H1 (cell line): ENCODE measurements around the gene MCM7.

Experiments
- CBX5 ChIP-seq: fragments of 300-800, 300-1000 bp; sonication (generic); IDR thresholded peaks from 2 replicates; pipeline ENCODE4 v1.7.1; 2016; ENCODE audit warnings: antibody characterized with exemption, low read length, low read depth
- CREB1 ChIP-seq: IDR thresholded peaks from 2 replicates; pipeline ENCODE4 v1.6.1; 2012; ENCODE audit warnings: inconsistent platforms
- FOSL1 ChIP-seq: IDR thresholded peaks from 2 replicates; pipeline ENCODE4 v1.6.1; 2011; ENCODE audit warnings: mild to moderate bottlenecking, low read depth, low read length, moderate library complexity; ENCODE audit not compliant: insufficient read depth
- GTF2F1 ChIP-seq: IDR thresholded peaks from 2 replicates; pipeline ENCODE4 v1.6.1; 2012; ENCODE audit warnings: low read depth, low read length, improper control_type of control experiment, borderline replicate concordance
- KDM1A ChIP-seq: fragments of 200-600, 300-600 bp; sonication (generic); IDR thresholded peaks from 2 replicates; pipeline ENCODE4 v1.7.1; 2016; ENCODE audit warnings: mild to moderate bottlenecking, low read length, borderline replicate concordance
- POLR2A ChIP-seq, 2 experiments: IDR thresholded peaks; 1 replicate in 1 of 2; 2 replicates in 1 of 2; pipeline ENCODE4 v1.6.1; 2011; ENCODE audit warnings: low read depth in 2 of 2, low read length in 2 of 2, mild to moderate bottlenecking in 2 of 2; ENCODE audit errors: control extremely low read depth in 1 of 2
- POLR2AphosphoS5 ChIP-seq: IDR thresholded peaks from 2 replicates; pipeline ENCODE4 v1.6.1; 2011; ENCODE audit warnings: low read depth, low read length
- RAD21 ChIP-seq, 2 experiments: IDR thresholded peaks in 1 of 2; conservative IDR thresholded peaks in 1 of 2; 2 replicates each; pipeline ENCODE4 v1.6.1; 2011; ENCODE audit warnings: low read depth in 2 of 2, low read length in 2 of 2, improper control_type of control experiment in 1 of 2, inconsistent platforms in 1 of 2, mild to moderate bottlenecking in 1 of 2, moderate library complexity in 1 of 2
- SRF ChIP-seq: IDR thresholded peaks from 2 replicates; pipeline ENCODE4 v1.6.1; 2011; ENCODE audit warnings: mild to moderate bottlenecking, low read depth, low read length, moderate library complexity
- TCF12 ChIP-seq: IDR thresholded peaks from 2 replicates; pipeline ENCODE4 v1.6.1; 2011; ENCODE audit warnings: low read depth, mild to moderate bottlenecking, low read length
- YY1 ChIP-seq: IDR thresholded peaks from 2 replicates; pipeline ENCODE4 v1.6.1; 2011; ENCODE audit warnings: low read depth, mild to moderate bottlenecking, low read length
- TF ChIP-seq, protein P1 (sequence below), 3 experiments: IDR thresholded peaks; 1 replicate in 2 of 3; 2 replicates in 1 of 3; pipeline versions ENCODE4 v1.5.1 to v1.6.1; 2011; ENCODE audit warnings: low read length in 3 of 3, mild to moderate bottlenecking in 3 of 3, inconsistent platforms in 2 of 3, low read depth in 1 of 3, moderate library complexity in 1 of 3; ENCODE audit not compliant: insufficient read depth in 1 of 3; ENCODE audit errors: control extremely low read depth in 1 of 3
- TF ChIP-seq, protein P2 (sequence below): IDR thresholded peaks from 2 replicates; pipeline ENCODE4 v1.6.1; 2011; ENCODE audit warnings: low read length, improper control_type of control experiment
- TF ChIP-seq, protein P3 (sequence below): fragments of 300-600 bp; sonication (generic); IDR thresholded peaks from 2 replicates; pipeline ENCODE4 v1.7.1; 2012; ENCODE audit warnings: low read length, moderate library complexity, mild to moderate bottlenecking, inconsistent platforms; ENCODE audit not compliant: insufficient replicate concordance

DNA sequence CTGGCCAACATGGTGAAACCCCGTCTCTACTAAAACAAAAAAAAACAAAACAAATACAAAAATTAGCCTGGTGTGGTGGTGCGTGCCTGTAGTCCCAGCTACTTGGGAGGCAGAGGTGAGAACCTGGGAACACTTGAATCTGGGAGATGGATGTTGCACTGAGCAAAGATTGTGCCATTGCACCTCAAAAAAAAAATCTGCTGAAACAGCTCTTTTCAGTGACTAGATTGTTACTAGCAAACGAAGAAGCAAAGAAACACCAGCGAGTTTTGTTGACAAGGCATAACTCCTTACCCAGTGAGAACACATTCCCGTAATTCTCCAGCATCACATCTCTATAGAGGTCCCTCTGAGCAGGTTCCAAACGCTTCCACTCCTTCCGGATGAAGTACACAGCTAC lies 26.4 kb downstream of the MCM7 start:
- TF ChIP-seq, protein P1, sequence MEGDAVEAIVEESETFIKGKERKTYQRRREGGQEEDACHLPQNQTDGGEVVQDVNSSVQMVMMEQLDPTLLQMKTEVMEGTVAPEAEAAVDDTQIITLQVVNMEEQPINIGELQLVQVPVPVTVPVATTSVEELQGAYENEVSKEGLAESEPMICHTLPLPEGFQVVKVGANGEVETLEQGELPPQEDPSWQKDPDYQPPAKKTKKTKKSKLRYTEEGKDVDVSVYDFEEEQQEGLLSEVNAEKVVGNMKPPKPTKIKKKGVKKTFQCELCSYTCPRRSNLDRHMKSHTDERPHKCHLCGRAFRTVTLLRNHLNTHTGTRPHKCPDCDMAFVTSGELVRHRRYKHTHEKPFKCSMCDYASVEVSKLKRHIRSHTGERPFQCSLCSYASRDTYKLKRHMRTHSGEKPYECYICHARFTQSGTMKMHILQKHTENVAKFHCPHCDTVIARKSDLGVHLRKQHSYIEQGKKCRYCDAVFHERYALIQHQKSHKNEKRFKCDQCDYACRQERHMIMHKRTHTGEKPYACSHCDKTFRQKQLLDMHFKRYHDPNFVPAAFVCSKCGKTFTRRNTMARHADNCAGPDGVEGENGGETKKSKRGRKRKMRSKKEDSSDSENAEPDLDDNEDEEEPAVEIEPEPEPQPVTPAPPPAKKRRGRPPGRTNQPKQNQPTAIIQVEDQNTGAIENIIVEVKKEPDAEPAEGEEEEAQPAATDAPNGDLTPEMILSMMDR (IDR thresholded peaks at IDR 0.05; ENCODE audit: control extremely low read depth in 1 of 3, insufficient read depth in 1 of 3, low read depth in 1 of 3, low read length in 3 of 3), result no peak
- TF ChIP-seq TCF12 (no peak), RAD21 (IDR thresholded peaks at IDR 0.05 in 1 of 2, conservative IDR thresholded peaks at IDR 0.05 in 1 of 2; ENCODE audit: low read depth in 2 of 2, low read length in 2 of 2) (no peak), POLR2AphosphoS5 (no peak), FOSL1 (no peak), CBX5 (no peak), KDM1A (no peak), YY1 (no peak), POLR2A (IDR thresholded peaks at IDR 0.05; ENCODE audit: control extremely low read depth in 1 of 2, low read depth in 2 of 2, low read length in 2 of 2) (no peak), CREB1 (no peak), GTF2F1 (no peak), SRF (no peak)
- TF ChIP-seq, protein P2, sequence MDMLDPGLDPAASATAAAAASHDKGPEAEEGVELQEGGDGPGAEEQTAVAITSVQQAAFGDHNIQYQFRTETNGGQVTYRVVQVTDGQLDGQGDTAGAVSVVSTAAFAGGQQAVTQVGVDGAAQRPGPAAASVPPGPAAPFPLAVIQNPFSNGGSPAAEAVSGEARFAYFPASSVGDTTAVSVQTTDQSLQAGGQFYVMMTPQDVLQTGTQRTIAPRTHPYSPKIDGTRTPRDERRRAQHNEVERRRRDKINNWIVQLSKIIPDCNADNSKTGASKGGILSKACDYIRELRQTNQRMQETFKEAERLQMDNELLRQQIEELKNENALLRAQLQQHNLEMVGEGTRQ, result no peak
- TF ChIP-seq, protein P3, sequence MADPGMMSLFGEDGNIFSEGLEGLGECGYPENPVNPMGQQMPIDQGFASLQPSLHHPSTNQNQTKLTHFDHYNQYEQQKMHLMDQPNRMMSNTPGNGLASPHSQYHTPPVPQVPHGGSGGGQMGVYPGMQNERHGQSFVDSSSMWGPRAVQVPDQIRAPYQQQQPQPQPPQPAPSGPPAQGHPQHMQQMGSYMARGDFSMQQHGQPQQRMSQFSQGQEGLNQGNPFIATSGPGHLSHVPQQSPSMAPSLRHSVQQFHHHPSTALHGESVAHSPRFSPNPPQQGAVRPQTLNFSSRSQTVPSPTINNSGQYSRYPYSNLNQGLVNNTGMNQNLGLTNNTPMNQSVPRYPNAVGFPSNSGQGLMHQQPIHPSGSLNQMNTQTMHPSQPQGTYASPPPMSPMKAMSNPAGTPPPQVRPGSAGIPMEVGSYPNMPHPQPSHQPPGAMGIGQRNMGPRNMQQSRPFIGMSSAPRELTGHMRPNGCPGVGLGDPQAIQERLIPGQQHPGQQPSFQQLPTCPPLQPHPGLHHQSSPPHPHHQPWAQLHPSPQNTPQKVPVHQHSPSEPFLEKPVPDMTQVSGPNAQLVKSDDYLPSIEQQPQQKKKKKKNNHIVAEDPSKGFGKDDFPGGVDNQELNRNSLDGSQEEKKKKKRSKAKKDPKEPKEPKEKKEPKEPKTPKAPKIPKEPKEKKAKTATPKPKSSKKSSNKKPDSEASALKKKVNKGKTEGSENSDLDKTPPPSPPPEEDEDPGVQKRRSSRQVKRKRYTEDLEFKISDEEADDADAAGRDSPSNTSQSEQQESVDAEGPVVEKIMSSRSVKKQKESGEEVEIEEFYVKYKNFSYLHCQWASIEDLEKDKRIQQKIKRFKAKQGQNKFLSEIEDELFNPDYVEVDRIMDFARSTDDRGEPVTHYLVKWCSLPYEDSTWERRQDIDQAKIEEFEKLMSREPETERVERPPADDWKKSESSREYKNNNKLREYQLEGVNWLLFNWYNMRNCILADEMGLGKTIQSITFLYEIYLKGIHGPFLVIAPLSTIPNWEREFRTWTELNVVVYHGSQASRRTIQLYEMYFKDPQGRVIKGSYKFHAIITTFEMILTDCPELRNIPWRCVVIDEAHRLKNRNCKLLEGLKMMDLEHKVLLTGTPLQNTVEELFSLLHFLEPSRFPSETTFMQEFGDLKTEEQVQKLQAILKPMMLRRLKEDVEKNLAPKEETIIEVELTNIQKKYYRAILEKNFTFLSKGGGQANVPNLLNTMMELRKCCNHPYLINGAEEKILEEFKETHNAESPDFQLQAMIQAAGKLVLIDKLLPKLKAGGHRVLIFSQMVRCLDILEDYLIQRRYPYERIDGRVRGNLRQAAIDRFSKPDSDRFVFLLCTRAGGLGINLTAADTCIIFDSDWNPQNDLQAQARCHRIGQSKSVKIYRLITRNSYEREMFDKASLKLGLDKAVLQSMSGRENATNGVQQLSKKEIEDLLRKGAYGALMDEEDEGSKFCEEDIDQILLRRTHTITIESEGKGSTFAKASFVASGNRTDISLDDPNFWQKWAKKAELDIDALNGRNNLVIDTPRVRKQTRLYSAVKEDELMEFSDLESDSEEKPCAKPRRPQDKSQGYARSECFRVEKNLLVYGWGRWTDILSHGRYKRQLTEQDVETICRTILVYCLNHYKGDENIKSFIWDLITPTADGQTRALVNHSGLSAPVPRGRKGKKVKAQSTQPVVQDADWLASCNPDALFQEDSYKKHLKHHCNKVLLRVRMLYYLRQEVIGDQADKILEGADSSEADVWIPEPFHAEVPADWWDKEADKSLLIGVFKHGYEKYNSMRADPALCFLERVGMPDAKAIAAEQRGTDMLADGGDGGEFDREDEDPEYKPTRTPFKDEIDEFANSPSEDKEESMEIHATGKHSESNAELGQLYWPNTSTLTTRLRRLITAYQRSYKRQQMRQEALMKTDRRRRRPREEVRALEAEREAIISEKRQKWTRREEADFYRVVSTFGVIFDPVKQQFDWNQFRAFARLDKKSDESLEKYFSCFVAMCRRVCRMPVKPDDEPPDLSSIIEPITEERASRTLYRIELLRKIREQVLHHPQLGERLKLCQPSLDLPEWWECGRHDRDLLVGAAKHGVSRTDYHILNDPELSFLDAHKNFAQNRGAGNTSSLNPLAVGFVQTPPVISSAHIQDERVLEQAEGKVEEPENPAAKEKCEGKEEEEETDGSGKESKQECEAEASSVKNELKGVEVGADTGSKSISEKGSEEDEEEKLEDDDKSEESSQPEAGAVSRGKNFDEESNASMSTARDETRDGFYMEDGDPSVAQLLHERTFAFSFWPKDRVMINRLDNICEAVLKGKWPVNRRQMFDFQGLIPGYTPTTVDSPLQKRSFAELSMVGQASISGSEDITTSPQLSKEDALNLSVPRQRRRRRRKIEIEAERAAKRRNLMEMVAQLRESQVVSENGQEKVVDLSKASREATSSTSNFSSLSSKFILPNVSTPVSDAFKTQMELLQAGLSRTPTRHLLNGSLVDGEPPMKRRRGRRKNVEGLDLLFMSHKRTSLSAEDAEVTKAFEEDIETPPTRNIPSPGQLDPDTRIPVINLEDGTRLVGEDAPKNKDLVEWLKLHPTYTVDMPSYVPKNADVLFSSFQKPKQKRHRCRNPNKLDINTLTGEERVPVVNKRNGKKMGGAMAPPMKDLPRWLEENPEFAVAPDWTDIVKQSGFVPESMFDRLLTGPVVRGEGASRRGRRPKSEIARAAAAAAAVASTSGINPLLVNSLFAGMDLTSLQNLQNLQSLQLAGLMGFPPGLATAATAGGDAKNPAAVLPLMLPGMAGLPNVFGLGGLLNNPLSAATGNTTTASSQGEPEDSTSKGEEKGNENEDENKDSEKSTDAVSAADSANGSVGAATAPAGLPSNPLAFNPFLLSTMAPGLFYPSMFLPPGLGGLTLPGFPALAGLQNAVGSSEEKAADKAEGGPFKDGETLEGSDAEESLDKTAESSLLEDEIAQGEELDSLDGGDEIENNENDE, result no peak
